Measurements from ENCODE around the gene USP49.
"Not testable (repeated sequence)": the region's sequence is repeated elsewhere in the genome, so short reads cannot be mapped to it uniquely, and the experiment has no call there.

Gene USP49

GRCh38 chr6:41778895-41779294 is 116.3 kb downstream of the USP49 start:
- no peak for DNase-seq

DNA sequence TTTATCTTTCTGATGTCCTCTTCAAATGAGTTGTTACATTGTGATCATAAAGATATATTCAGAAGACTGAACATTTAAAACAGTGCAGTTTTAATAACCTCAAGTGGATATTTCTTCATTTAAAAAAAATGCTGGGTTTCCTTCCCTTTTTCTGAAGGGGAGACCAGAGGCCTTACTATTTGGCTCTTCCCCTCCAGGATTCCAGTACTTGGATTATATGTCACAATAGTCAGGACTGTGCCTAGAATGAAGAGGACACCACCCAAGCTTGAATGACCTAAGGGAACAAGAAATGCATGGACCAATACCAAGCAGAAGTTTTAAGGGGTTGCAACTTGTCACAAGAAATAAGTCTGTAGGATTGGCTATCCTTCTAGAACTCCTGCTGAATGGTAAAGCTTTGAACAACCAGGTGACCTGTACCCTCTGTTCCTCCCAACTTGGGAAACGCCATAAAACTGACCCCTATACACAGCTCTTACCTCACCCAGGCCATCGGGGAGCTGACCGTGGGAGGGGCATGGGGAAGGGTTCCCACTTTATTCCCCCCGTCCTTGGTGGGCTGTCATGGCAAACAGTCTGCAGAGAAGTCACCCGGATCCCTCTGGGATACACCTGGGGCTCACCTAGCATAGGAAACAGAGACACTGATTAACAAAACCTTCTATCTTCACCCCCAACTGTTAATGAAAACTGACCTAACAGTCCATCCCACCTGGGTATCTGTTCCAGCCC is 117.5 kb downstream of the USP49 start:
- no peak for DNase-seq

DNA sequence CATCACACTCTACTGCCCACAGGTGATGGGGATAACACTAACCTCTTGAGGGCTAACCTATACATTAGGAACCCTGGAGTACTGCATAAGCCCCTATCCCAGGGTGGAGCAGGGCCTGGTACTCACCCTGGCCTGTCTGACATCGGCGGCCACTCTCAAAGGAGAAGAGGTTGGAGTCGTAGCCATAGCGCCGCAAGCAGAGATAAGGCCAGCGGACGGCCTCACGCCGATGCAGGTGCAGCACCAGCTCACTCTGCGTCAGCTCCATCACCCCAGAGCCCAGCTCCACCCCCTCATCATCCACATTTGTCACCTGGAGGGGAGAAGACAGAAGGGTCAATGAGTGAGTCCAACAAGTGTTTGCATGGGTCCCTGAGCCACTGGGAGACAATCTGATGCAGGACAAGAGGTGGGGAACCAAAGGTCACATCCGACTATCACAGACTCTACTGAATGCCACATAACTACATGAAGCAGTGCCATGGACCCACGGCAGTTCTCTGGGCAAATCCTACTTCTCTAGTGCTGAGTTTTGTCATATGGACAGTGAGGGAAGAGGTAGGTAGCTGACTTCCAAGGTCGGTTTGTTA is 119.8 kb downstream of the USP49 start:
- no peak for DNase-seq

DNA sequence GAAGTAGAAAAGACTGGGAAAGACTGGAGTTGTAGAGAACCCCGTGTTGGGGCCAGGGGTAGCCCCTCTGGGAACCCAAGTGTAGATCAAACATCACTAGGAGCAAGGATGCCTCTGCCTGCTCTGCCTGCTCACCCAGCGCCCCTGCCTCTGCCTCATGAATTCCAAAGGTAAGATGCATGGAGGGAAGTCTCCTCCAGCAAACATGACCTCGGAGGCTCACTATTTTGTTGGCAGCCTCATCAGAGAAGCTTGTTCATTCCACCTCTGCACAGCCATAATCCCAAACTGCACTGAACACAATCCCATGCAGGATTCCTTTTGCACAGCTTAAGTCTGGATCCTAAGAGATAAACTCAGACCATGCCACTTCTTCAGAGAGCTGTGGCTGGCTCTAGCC is 120.3 kb downstream of the USP49 start:
- DNase-seq = no peak

DNA sequence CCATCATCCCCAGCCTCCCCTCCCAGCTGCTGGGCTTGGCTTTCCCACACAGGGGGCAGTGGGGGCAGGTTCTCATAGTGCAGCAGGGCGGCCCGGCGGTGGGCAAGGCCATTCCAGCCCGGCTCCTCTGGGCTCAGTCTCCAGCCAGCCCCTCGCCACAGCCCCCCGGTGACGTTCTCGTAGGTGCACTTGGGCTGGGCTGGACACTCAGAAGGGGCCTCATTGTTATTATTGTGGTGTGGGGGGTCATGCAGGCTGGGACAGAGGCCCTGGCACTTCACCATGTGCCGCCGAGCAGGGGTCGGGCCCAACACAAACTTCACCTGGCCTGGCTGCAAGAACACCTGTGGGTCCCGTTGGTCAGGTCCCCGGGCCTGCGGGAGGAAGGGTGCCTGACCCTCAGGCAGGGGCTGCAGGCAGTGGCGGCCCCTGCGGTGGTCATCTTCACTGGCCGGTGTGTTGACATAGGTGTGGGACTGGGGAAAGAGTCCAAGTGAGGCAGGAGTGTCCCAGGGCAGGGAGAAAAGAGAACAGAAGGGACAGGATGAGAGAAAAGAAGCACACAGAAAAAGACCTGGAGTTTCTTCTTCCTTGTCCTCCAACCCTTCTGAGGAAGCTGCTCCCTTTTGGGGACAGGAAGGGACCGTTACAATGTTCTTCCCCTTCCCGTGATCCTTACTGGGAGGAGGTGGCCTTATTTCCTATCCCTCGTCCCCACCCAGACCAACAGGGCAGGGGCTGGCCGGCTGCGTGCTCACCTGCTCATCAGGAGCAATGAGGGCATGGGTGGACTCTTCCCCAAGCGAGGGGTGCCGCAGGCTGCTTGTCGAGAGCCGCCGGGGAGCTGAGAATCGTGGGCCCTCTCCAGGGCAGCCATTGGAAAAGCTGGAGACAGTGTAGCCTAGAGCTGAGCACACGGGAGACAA is 123.9 kb downstream of the USP49 start:
- no peak for DNase-seq

DNA sequence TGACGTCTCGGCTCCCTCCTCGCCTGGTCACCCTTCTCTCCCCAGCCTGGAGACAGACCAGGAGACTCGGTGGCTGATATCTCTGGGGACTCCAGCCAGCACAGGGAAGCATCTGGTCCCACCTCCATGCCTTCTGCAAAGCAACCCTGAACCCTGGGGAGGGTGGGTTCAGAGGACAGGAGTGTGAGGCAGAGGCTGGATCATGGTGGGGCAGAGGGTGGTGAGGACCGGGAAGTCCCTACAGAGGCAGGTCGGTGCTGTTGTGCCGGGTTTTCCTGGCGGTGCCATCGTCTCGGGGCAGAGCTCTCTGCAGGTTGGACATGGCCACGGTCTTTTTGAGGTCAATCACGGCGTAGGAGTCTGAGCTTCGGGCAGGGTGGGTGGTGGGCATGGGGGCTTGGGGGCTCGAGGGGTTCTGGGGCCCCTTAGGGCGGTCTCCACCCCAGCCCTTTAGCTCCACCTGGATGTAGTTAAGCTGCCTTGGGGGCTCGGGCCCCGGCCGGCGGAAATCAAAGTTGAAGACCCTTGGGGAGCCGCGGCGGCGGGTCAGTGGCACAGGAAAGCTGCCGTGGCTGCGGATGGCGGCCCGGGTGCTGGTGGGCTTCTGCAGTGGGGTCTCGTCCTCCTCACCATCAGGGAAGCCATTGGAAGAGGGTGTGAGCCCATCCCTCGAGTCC is 124.7 kb downstream of the USP49 start:
- no peak for DNase-seq

DNA sequence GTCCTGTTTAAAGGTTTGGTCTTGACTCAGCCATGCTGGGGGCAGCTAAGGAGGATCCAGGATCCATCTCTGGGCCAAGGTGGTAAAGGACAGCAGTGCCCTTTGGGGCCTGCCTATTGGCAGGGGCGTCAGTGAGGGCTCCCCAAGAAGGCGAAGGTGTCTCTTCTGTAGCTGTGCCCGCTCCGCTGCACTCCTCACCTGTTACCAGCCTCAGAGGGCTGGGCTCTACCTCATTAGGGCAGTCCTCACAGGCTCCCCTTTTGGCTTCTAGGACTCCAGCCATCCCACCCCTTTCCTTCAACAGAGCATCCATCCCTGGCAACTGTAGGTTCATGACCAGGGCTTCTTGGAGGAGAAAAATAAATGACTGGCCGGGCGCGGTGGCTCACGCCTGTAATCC is 125.8 kb downstream of the USP49 start:
- DNase-seq = no peak

- DNase-seq = no peak
Observed at GRCh38 chr6:41768545-41769308, 126.4 kb downstream of the USP49 start.

DNA sequence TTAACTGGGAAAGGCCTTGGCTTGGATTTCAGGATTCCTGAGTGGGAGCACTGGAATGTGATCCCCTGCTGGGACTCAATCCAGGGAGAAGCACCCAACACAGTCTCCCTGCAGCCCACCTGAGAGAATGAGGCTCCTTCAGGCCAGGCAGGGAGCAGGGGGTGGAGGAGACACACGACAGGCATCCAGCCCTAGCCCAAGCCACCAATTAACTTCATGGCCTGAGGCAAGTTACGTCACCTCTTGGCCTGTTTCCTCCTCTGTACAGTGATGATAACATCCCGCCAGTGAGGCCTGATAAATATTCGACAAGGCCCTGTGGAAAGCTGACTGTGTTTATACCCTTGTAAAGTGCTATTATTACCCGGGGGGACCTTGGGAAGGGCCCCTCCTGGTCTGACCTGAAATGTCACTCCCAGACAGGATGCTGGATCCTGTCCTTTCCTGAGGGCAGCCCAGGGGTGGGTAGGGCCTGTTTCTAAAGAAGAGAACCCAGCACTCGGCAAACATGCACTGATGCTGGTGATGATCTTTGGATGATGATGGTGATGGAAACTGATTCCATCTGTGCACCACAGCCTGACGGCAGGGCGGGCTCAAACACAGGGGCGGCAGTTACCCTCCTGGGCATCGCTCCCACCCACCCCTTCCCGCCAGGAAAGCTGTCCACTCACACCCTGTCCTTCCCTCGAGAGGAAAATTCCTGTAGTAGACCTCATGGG is 127.9 kb downstream of the USP49 start:
- no peak for DNase-seq

DNA sequence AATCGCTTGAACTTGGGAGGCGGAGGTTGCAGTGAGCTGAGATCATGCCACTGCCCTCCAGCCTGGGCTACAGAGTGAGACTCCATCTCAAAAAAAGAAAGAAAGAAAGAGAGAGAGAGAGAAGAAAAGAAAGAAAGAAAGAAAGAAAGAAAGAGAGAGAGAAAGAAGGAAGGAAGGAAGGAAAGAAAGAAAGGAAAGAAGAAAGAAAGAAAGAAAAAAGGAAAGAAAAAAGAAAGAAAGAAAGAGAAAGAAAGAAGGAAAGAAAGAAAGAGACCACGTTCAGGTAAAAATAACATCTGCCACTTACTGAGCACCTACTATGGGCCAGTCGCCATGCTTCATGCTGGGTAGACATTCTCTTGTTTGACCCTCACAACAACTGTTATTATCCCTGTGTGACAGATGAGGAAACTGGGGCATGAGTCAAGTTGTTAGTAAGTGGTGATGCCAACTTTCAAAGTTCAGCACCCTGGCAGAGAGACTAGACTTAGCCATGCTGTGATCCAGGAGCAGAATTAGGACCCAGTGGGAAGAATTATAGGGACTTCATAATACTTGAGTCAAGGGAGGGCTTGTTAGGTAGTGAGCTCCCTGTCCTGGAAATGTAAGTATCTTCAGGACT is 129.0 kb downstream of the USP49 start:
- DNase-seq = not testable (repeated sequence)

GRCh38 chr6:41763470-41763869 is 131.7 kb downstream of the USP49 start:
- DNase-seq = no peak

GRCh38 chr6:41759905-41760579 is 135.1 kb downstream of the USP49 start:
- no peak for DNase-seq

- no peak for DNase-seq
Observed at GRCh38 chr6:41759106-41759904, 135.9 kb downstream of the USP49 start.

GRCh38 chr6:41758641-41759035 is 136.5 kb downstream of the USP49 start:
- no peak for DNase-seq

DNA sequence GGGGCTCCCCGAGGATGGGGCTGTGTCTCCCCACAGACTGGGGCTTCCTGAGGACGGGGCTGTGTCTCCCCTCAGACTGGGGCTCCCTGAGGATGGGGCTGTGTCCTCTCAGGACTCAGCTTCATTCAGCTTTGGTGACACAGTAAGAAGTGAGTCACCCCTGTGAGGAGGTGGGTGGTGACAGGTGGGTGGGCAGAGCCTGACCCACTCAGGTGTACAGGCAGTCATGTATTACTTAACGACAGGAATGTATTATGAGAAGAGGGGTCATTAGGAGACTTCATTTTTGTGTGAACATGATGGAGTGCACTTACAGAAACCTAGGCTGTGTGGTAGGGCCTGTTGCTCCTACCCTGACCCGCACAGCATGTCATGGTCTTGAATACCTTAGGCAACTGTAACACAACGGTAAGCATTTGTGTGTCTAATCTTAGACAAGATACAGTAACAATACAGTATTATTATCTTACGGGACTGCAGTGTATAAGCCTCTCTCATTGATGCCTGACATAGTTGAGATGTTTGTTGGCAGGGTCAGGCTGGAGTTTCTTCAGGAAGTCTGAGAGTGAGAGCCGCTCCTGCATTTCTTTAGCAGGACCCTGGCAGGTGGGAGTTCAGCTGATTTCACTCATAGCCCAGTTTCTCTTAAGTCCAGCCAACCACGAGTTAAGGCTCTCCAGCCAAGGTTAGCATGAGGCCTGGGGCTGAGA is 137.1 kb downstream of the USP49 start:
- DNase-seq = no peak

DNA sequence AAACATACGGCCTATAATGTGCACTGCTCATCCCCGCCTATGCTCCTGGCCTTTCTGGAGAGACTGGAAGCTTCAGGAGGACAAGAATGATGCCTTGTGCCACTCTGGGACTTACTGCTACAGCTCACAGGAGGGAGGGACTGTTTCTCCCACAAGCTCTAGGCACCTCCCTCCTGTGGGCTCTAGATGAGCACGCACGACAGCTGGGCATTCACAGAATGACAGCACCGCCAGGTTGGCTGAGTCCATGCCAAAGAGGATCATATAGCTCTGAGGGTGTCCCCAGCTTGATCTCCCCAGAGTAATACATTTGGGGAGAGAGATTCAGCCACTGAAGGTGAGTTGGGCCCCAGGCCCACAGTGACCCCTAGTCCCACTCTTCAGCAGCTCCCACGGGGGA is 137.9 kb downstream of the USP49 start:
- no peak for DNase-seq

DNA sequence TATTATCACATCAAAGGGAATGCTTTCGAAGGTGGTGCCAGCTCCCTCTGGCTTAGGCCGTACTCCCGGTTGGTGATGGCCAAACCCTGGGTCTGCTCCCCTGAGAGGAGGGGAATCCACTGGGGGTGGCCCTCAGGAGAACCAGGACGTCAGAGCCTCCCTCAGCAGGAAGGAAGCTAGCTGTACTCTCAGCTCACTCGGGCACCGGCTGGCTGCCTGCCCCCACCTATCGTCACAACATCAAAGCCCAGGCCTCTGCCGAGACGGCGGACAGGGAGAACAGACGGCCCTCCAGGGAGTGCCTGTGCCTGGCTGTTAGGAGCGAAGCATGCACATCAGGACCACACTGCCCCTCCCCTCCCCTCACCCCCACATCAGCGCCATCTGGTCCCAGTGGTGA is 138.8 kb downstream of the USP49 start:
- no peak for DNase-seq

GRCh38 chr6:41755895-41756294 is 139.3 kb downstream of the USP49 start:
- DNase-seq = no peak

DNA sequence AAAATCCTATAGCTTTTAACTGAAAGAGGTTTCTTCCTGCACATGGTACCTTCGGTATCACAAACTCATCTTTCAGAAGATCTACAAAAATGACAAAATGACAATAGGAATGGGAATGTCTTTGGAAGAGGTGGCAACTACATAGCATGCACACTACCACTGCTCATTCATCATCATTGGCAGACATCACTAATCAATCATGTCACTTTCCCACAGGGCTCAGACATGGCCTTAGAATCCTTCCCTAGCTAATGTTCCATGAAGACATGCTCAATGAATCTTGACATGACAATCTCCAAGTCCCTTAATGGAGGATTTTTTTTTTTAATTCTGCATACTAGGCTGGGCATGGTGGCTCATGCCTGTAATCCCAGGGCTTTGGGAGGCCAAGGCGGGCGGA is 144.8 kb downstream of the USP49 start:
- no peak for DNase-seq

Measured in activated T-cell treated with anti-CD3 and anti-CD28 coated beads, Interleukin-2, amount 50 U/mL, for 1 hour (primary cell).